Cardiac muscle cell (in vitro differentiated cells and primary cell): ENCODE data around the gene NBL1. TPM values are rescaled to one million over a fixed set of nuclear protein-coding genes. Genes with fewer than 3 reads are reported as not detected.

ENCODE experiments used
- DNase-seq, 2 donors: peaks; one replicate each; pipeline versions ENCODE4 v3.0.0 to v3.0.0-alpha.2; 2010 to 2017; ENCODE audit warnings: low read depth in 1 of 2, low spot score in 1 of 2
- H3K27ac ChIP-seq: fragments of 200-600 bp; sonication (generic); 2 replicates; pipeline ENCODE4 v1.5.1; 2016
- H3K27me3 ChIP-seq: fragments of 200-600 bp; sonication (generic); 2 replicates; pipeline ENCODE4 v1.6.0; 2016; ENCODE audit warnings: control low read depth
- H3K36me3 ChIP-seq: fragments of 200-600 bp; sonication (generic); 2 replicates; pipeline ENCODE4 v1.5.1; 2016; ENCODE audit warnings: control low read depth
- H3K4me1 ChIP-seq: fragments of 200-600 bp; sonication (generic); 2 replicates; pipeline ENCODE4 v1.8.1; 2017; ENCODE audit warnings: low read depth, mild to moderate bottlenecking, mixed run types
- H3K4me3 ChIP-seq: fragments of 200-600 bp; sonication (generic); 2 replicates; pipeline ENCODE4 v1.5.1; 2016; ENCODE audit warnings: mild to moderate bottlenecking
- H3K9me3 ChIP-seq: fragments of 200-600 bp; sonication (generic); 2 replicates; pipeline ENCODE4 v1.5.1; 2017; ENCODE audit warnings: low read depth, mild to moderate bottlenecking, control low read depth
- CTCF ChIP-seq: IDR thresholded peaks from 2 replicates; pipeline ENCODE4 v1.5.1; 2012; ENCODE audit warnings: low read depth, mild to moderate bottlenecking, low read length
- polyA plus RNA-seq: library from polyadenylated mRNA; unstranded; fragments of >200 nt; fragmentation: Nextera tagmentation; extraction: Ambion mirVana; gene quantifications from 2 replicates; pipeline ENCODE4 v1.2.1, GENCODE V29; 2016
- total RNA-seq: library from RNA; depleted of rRNA; stranded (reverse); fragments of >200 nt; gene quantifications from 2 replicates; pipeline ENCODE4 v1.2.3, GENCODE V29; 2016

Gene NBL1
- total and polyA plus RNA-seq, 2 experiments from 2014 or later, result 1.4 to 1.9 TPM

DNA sequence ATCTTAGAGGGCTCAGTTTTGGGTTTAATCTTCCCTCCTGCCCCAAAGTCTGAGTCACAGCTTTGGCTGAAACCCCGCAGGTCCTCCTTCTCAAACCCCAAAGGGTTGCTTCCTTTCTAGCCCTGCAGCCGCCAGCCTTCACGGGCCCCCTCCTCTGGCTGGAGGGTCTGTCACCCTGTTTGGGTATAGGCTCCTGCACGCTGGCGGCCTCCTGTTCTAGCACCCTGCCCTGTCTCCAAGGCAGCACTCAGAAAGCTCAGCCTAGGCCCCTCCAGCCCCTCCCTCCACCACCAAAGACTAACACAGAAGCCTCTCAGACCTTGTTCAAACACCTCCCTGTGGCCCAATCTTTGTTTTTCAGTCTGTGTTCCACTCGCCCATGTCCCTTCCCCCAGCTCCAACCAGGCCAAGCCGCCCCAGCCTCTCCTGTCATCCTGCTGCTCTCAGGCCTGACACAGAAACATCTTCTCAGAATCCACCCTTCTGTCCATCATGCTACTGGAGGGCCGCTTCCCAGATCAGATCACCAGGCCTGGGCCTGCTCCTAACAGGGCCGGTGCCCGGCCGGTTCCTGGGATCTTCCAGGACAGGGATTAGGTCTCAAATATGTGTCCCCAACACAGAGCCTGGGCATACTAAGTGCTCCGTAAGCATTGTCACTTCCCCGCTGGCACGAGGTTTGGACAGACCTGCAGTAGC lies 56.1 kb downstream of the NBL1 start:
- no peaks in the 10 kb centered on the region for H3K9me3 ChIP-seq
- H3K27me3 ChIP-seq, result no peaks in the 10 kb centered on the region
- no peak for DNase-seq
- no peak overlapping the region for H3K27ac ChIP-seq
- H3K36me3 ChIP-seq, result no peaks in the 10 kb centered on the region
- no peaks in the 10 kb centered on the region for H3K4me1 ChIP-seq
- TF ChIP-seq CTCF, result no peak
- no peak overlapping the region for H3K4me3 ChIP-seq

DNA sequence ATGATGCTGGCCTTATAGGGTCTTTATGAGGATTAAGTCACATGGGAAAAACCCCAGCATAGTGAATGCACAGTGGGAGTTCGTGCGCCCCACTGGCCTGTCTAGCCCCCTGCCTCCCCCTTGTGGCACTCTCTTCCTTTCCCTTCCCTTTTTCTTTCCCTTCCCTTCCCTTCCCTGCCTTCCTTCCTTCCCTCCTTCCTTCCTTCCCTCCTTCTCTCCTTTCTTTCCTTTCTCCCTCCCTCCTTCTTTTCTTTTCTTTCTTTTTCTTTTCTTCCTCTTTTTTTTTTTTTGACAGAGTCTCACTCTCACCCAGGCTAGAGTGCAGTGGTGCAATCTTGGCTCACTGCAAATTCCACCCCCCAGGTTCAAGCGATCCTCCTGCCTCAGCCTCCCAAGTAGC lies 59.2 kb downstream of the NBL1 start:
- no peak for DNase-seq
- H3K9me3 ChIP-seq, result no peaks in the 10 kb centered on the region
- H3K4me1 ChIP-seq, result no peaks in the 10 kb centered on the region
- no peaks in the 10 kb centered on the region for H3K36me3 ChIP-seq
- no peak overlapping the region for H3K27ac ChIP-seq
- TF ChIP-seq CTCF, result no peak
- H3K4me3 ChIP-seq, result no peak overlapping the region
- H3K27me3 ChIP-seq, result no peaks in the 10 kb centered on the region

DNA sequence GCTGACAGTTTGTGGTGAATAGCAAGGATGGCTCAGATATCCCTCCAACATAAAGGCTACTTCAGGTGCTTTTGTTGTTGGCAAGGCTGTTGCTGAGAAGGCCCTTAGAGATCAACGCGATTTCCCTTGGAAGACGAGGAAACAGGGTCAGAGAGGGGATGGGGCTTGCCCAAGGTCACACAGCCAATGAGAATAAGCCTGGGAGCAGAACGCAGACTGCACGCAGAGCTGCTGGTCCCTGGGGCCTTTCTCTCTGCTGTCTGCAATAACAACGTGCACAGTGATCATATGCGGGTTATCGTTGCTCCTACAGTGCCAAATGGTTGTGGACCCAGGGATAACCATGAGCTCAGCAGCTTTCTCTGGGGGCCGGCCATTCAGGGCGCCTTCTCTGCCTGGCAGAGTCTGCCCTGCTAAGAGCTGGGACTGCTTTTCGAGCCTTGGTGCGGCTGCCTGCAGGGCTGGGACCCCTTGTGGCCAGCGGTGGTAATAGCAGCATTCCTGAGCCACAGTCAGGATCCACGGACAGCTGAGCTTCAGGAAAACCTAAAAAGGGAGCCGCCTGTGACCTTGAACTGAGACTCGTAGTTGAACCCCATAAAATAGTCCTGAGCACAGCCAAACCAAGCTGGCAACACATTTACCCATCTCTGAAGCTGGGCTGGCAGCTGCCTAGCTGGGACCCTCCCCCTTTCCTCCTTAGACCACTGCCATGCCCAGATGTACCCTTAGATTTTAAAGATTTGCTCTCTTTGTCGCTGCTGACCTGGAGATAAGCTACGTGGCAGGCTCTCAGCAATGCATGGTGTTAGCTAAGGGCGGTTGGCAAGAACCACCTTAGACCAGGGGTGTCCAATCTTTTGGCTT lies 60.4 kb downstream of the NBL1 start:
- Histone ChIP-seq H3K4me3 (no peak overlapping the region), H3K9me3 (no peaks in the 10 kb centered on the region), H3K27ac (no peak overlapping the region), H3K4me1 (no peaks in the 10 kb centered on the region), H3K27me3 (no peaks in the 10 kb centered on the region), H3K36me3 (no peaks in the 10 kb centered on the region)
- TF ChIP-seq CTCF, result peak; percentile 96
- peak; percentile 83 to 86 for DNase-seq

- no peak for TF ChIP-seq CTCF
- no peaks in the 10 kb centered on the region for H3K9me3 ChIP-seq
- no peak overlapping the region for H3K4me3 ChIP-seq
- no peaks in the 10 kb centered on the region for H3K36me3 ChIP-seq
- no peaks in the 10 kb centered on the region for H3K4me1 ChIP-seq
- DNase-seq, result no peak
- no peak overlapping the region for H3K27ac ChIP-seq
- H3K27me3 ChIP-seq, result no peaks in the 10 kb centered on the region
Measured at GRCh38 chr1:19705464-19705863, 61.4 kb downstream of the NBL1 start.

DNA sequence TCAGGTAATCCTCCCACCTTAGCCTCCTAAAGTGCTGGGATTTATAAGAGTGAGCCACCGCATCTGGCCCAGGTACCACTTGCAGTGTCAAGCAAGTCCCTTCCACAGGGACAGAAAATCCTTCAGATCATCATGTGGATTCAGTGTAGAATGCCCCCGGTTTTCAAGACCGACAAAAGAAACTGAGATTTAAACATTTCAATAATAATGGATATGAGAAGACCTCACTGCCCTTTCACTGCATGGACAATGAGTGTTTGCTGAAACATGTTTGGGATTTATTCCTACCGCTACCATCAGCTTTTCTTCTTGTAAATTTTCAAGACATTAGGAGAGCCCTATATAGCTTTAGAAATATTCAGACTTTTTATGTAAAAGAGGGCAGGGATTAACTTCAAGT lies 62.0 kb downstream of the NBL1 start:
- no peaks in the 10 kb centered on the region for H3K27me3 ChIP-seq
- TF ChIP-seq CTCF, result no peak
- H3K4me3 ChIP-seq, result no peak overlapping the region
- no peaks in the 10 kb centered on the region for H3K4me1 ChIP-seq
- no peaks in the 10 kb centered on the region for H3K36me3 ChIP-seq
- no peak for DNase-seq
- no peak overlapping the region for H3K27ac ChIP-seq
- no peaks in the 10 kb centered on the region for H3K9me3 ChIP-seq

Other genes starting within 250 kb of the NBL1 start
- 86.2 and 127 TPM in 2 replicates for gene CAPZB, start 158.8 kb upstream of the NBL1 start, total RNA-seq
- 185 and 278 TPM in 2 replicates for gene CAPZB, start 158.8 kb upstream of the NBL1 start, polyA plus RNA-seq
- gene HTR6, start 20.6 kb downstream of the NBL1 start, total RNA-seq, result not detected in 2 replicates
- gene HTR6, start 20.6 kb downstream of the NBL1 start, polyA plus RNA-seq, result not detected in 2 replicates
- 2.2 and 2.6 TPM in 2 replicates for gene TMCO4, start 155.6 kb downstream of the NBL1 start, total RNA-seq
- 1.3 and 2.5 TPM in 2 replicates for gene TMCO4, start 155.6 kb downstream of the NBL1 start, polyA plus RNA-seq
- gene RNF186, start 171.0 kb downstream of the NBL1 start, total RNA-seq, result not detected in 2 replicates
- not detected in 2 replicates for gene RNF186, start 171.0 kb downstream of the NBL1 start, polyA plus RNA-seq
- 3.5 and 5.6 TPM in 2 replicates for gene OTUD3, start 238.1 kb downstream of the NBL1 start, total RNA-seq
- gene OTUD3, start 238.1 kb downstream of the NBL1 start, polyA plus RNA-seq, result 1.3 and 1.9 TPM in 2 replicates